Measurements from ENCODE around the gene SPAG6.
"Not testable (repeated sequence)": the region's sequence is repeated elsewhere in the genome, so short reads cannot be mapped to it uniquely, and the experiment has no call there.

SPAG6 gene

GRCh38 chr10:22356324-22356873, 11.1 kb downstream of the SPAG6 start:
- no peak overlapping the region for H3K4me3 ChIP-seq (ENCODE audit: low read depth, low read length)
- no peak for DNase-seq (ENCODE audit: low read depth)
- TF ChIP-seq, protein P1, sequence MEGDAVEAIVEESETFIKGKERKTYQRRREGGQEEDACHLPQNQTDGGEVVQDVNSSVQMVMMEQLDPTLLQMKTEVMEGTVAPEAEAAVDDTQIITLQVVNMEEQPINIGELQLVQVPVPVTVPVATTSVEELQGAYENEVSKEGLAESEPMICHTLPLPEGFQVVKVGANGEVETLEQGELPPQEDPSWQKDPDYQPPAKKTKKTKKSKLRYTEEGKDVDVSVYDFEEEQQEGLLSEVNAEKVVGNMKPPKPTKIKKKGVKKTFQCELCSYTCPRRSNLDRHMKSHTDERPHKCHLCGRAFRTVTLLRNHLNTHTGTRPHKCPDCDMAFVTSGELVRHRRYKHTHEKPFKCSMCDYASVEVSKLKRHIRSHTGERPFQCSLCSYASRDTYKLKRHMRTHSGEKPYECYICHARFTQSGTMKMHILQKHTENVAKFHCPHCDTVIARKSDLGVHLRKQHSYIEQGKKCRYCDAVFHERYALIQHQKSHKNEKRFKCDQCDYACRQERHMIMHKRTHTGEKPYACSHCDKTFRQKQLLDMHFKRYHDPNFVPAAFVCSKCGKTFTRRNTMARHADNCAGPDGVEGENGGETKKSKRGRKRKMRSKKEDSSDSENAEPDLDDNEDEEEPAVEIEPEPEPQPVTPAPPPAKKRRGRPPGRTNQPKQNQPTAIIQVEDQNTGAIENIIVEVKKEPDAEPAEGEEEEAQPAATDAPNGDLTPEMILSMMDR (IDR thresholded peaks at IDR 0.05; ENCODE audit: insufficient read depth, low read depth, low read length, missing control alignments) = no peak

DNA sequence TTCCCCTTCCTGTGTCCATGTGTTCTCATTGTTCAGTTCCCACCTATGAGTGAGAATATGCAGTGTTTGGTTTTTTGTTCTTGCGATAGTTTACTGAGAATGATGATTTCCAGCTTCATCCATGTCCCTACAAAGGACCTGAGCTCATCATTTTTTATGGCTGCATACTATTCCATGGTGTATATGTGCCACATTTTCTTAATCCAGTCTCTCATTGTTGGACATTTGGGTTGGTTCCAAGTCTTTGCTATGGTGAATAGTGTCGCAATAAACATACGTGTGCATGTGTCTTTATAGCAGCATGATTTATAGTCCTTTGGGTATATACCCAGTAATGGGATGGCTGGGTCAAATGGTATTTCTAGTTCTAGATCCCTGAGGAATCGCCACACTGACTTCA, 12.5 kb downstream of the SPAG6 start:
- not testable (repeated sequence) for DNase-seq (ENCODE audit: low read depth); H3K4me3 ChIP-seq (ENCODE audit: low read depth, low read length)

DNA sequence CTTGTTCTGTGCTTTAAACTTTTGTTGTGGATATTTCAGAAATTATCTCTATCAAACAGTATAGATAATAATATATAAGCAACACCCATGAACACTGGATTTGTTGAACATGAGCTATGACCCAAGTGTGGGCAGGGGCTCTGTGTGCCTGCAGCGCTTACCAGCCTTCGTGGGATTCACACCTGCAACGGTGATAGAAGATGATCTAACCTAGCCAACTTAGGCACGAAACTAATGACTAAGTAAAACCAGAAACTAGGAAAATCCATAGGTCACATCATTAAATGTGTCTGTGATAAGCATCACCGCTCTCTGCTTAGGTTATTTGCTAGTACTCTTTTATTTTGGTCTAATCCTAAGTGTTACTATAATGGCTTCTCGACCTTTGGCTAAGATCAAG, 18.0 kb downstream of the SPAG6 start:
- DNase-seq (ENCODE audit: low read depth) = no peak
- no peak overlapping the region for H3K4me3 ChIP-seq (ENCODE audit: low read depth, low read length)
- TF ChIP-seq, protein P1 (IDR thresholded peaks at IDR 0.05; ENCODE audit: insufficient read depth, low read depth, low read length, missing control alignments) = no peak

DNA sequence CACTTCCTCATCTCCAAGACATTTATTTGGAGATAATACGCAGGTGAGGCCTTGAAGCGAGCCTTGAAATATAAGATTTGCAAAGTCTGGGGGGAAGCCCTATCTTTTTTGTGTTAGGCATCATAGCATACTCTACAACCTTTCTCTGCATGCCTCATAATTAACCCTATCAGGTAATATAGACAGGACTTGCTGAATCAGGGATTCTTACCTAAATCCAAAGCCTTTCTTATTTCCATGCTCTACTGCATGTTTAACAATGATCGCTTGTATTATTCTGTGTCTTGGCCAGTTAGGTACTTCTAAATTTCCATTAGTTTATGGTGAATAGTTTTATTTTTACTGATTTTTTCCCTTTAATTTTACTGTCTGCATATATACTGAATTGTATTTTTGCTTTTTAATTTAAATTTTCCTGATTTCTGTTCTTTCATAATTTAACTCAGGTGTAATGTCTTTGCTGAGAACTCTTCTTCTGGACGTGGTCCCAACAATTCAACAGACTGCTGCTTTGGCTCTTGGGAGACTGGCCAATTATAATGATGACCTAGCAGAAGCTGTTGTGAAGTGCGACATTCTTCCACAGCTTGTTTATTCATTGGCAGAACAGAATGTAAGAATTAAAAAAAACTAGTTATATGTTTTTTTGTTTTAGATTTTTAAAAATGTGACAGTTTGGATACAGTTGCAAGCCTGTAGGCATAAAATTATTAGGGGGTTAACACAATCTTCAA, 19.3 kb downstream of the SPAG6 start:
- TF ChIP-seq, protein P1 (IDR thresholded peaks at IDR 0.05; ENCODE audit: insufficient read depth, low read depth, low read length, missing control alignments) = no peak
- H3K4me3 ChIP-seq (ENCODE audit: low read depth, low read length) = no peak overlapping the region
- DNase-seq (ENCODE audit: low read depth) = no peak

- no peak overlapping the region for H3K4me3 ChIP-seq (ENCODE audit: low read depth, low read length)
- no peak for DNase-seq (ENCODE audit: low read depth)
- TF ChIP-seq, protein P1 (IDR thresholded peaks at IDR 0.05; ENCODE audit: insufficient read depth, low read depth, low read length, missing control alignments) = no peak
These were observed 19.9 kb downstream of the SPAG6 start for GRCh38 chr10:22365233-22365632.

GRCh38 chr10:22365644-22366434, 20.5 kb downstream of the SPAG6 start:
- TF ChIP-seq, protein P1 (IDR thresholded peaks at IDR 0.05; ENCODE audit: insufficient read depth, low read depth, low read length, missing control alignments) = no peak
- H3K4me3 ChIP-seq (ENCODE audit: low read depth, low read length) = no peak overlapping the region
- no peak for DNase-seq (ENCODE audit: low read depth)

DNA sequence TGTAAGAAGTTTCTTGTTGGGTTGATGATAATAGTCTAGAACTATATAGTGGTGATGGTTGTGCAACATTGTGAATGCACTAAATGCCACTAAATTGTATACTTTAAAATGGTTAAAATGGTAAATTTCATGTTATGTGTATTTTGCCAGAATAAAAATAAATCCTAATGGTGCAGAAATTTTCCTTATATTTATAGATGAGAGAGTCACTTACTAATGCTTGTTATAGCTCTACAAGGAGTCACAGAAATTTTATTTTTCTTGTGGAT, 21.1 kb downstream of the SPAG6 start:
- no peak for DNase-seq (ENCODE audit: low read depth)
- TF ChIP-seq, protein P1 (IDR thresholded peaks at IDR 0.05; ENCODE audit: insufficient read depth, low read depth, low read length, missing control alignments) = no peak
- no peak overlapping the region for H3K4me3 ChIP-seq (ENCODE audit: low read depth, low read length)

Data from GM12865 (cell line).